ENCODE data around the gene PRAMEF14.
"Not testable (repeated sequence)": the region's sequence is repeated elsewhere in the genome, so short reads cannot be mapped to it uniquely, and the experiment has no call there.

DNA sequence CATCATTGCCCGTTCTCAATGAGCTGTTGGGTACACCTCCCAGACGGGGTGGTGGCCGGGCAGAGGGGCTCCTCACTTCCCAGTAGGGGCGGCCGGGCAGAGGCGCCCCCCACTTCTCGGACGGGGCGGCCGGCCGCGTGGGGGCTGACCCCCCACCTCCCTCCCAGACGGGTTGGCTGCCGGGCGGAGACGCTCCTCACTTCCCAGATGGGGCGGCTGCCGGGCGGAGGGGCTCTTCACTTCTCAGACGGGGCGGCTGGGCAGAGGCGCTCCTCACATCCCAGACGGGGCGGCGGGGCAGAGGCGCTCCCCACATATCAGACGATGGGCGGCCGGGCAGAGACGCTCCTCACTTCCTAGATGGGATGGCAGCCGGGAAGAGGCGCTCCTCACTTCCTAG, 47.8 kb upstream of the PRAMEF14 start:
- TF ChIP-seq SMC3 (conservative IDR thresholded peaks at IDR 0.05; ENCODE audit: poor library complexity); EP300 (conservative IDR thresholded peaks at IDR 0.05; ENCODE audit: poor library complexity, severe bottlenecking); TAF1 (IDR thresholded peaks at IDR 0.05; ENCODE audit: low read depth); EZH2 (IDR thresholded peaks at IDR 0.05; ENCODE audit: borderline replicate concordance, insufficient read depth, low read length, poor library complexity, severe bottlenecking); RAD21 (conservative IDR thresholded peaks at IDR 0.05); POLR2AphosphoS5 (IDR thresholded peaks at IDR 0.05); MXI1 (conservative IDR thresholded peaks at IDR 0.05; ENCODE audit: poor library complexity, severe bottlenecking): not testable (repeated sequence)
- TF ChIP-seq, protein P1, sequence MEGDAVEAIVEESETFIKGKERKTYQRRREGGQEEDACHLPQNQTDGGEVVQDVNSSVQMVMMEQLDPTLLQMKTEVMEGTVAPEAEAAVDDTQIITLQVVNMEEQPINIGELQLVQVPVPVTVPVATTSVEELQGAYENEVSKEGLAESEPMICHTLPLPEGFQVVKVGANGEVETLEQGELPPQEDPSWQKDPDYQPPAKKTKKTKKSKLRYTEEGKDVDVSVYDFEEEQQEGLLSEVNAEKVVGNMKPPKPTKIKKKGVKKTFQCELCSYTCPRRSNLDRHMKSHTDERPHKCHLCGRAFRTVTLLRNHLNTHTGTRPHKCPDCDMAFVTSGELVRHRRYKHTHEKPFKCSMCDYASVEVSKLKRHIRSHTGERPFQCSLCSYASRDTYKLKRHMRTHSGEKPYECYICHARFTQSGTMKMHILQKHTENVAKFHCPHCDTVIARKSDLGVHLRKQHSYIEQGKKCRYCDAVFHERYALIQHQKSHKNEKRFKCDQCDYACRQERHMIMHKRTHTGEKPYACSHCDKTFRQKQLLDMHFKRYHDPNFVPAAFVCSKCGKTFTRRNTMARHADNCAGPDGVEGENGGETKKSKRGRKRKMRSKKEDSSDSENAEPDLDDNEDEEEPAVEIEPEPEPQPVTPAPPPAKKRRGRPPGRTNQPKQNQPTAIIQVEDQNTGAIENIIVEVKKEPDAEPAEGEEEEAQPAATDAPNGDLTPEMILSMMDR (IDR thresholded peaks at IDR 0.05; ENCODE audit: poor library complexity, severe bottlenecking) = not testable (repeated sequence)
- TF ChIP-seq, protein P2, sequence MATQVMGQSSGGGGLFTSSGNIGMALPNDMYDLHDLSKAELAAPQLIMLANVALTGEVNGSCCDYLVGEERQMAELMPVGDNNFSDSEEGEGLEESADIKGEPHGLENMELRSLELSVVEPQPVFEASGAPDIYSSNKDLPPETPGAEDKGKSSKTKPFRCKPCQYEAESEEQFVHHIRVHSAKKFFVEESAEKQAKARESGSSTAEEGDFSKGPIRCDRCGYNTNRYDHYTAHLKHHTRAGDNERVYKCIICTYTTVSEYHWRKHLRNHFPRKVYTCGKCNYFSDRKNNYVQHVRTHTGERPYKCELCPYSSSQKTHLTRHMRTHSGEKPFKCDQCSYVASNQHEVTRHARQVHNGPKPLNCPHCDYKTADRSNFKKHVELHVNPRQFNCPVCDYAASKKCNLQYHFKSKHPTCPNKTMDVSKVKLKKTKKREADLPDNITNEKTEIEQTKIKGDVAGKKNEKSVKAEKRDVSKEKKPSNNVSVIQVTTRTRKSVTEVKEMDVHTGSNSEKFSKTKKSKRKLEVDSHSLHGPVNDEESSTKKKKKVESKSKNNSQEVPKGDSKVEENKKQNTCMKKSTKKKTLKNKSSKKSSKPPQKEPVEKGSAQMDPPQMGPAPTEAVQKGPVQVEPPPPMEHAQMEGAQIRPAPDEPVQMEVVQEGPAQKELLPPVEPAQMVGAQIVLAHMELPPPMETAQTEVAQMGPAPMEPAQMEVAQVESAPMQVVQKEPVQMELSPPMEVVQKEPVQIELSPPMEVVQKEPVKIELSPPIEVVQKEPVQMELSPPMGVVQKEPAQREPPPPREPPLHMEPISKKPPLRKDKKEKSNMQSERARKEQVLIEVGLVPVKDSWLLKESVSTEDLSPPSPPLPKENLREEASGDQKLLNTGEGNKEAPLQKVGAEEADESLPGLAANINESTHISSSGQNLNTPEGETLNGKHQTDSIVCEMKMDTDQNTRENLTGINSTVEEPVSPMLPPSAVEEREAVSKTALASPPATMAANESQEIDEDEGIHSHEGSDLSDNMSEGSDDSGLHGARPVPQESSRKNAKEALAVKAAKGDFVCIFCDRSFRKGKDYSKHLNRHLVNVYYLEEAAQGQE (IDR thresholded peaks at IDR 0.05; ENCODE audit: borderline replicate concordance) = not testable (repeated sequence)

Measured in neural cell (in vitro differentiated cells).